ENCODE measurements around the gene ARHGEF1. TPM values are rescaled to one million over a fixed set of nuclear protein-coding genes. Genes with fewer than 3 reads are reported as not detected.

ARHGEF1 gene
- total RNA-seq, 1 donor from 2014 or later, result 28.3 TPM

- no peaks in the 10 kb centered on the region for H3K27me3 ChIP-seq (ENCODE audit: low read depth)
- no peak for DNase-seq
- intact Hi-C loops (cut with micrococcal nuclease), result no loop called here
- no peaks in the 10 kb centered on the region for H3K36me3 ChIP-seq
- TF ChIP-seq CTCF (IDR thresholded peaks at IDR 0.05; ENCODE audit: borderline replicate concordance), result no peak
- peak overlapping the region; percentile 96 for H3K27ac ChIP-seq (replicated peaks)
- peak overlapping the region; percentile 97 for H3K4me3 ChIP-seq
- H3K4me1 ChIP-seq, result peaks cover 59% of the 10 kb centered on the region
- no peaks in the 10 kb centered on the region for H3K9me3 ChIP-seq (replicated peaks)
Measured at GRCh38 chr19:41883463-41883820, 458 bp downstream of the ARHGEF1 start.

GRCh38 chr19:41883821-41884733, 1.1 kb downstream of the ARHGEF1 start:
- no peaks in the 10 kb centered on the region for H3K9me3 ChIP-seq (replicated peaks)
- no peaks in the 10 kb centered on the region for H3K27me3 ChIP-seq (ENCODE audit: low read depth)
- intact Hi-C loops (cut with micrococcal nuclease), result no loop called here
- peak; percentile 39 for TF ChIP-seq CTCF (IDR thresholded peaks at IDR 0.05; ENCODE audit: borderline replicate concordance)
- peak overlapping the region; percentile 97 for H3K4me3 ChIP-seq
- H3K36me3 ChIP-seq, result peaks cover 6% of the 10 kb centered on the region
- peak overlapping the region; percentile 96 for H3K27ac ChIP-seq (replicated peaks)
- peak; percentile 94 for DNase-seq
- peaks cover 59% of the 10 kb centered on the region for H3K4me1 ChIP-seq

DNA sequence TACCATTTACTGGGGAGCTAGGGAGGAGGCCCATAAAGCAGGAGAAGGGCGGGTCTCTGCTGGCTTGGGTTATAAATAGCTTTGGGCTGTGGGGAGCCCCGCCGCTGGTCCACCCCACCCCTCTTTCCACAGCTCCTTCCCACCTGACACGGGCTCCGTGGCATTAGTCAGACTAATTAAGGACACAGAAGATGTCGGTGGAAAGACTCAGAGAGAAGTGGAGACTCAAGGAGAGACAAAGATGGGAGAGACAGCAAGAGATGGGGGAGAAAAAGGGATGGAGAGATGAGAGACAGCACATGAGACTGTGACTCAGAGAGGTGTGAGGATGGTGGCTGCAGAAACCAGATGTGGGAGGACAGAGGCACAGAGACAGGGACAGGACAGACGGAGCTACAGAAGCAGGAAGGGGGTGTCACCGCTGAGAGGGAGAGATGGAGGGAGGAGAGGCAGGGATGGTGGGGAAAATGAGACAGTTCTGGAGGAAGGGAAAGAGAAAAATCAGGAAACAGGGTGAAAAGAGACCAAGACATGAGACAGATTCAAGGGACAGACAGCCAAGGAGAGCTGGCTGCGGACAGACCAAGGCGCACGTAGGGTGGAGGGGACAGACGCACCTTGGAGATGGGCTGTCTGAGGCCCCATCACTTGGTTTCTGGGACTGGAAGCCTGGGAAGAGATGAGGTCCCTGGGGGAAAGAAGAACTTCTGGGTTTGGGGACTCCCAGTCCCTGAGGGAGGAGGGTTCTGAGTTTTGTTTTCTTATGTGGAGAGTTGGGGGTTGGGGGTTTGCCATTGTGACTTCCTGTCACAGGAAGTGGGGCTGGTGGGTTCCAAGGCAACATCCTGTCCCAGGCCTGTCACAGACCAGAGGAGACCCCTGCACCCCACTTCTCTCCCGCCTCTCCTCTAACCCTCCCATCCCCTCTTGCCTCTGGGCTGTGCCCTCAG, 4.1 kb downstream of the ARHGEF1 start:
- no peak for DNase-seq
- no peaks in the 10 kb centered on the region for H3K27me3 ChIP-seq (ENCODE audit: low read depth)
- no peak overlapping the region for H3K4me3 ChIP-seq
- no peak overlapping the region for H3K27ac ChIP-seq (replicated peaks)
- peaks cover 28% of the 10 kb centered on the region for H3K36me3 ChIP-seq
- no peak for TF ChIP-seq CTCF (IDR thresholded peaks at IDR 0.05; ENCODE audit: borderline replicate concordance)
- intact Hi-C loops (cut with micrococcal nuclease), result no loop called here
- peaks cover 59% of the 10 kb centered on the region for H3K4me1 ChIP-seq
- no peaks in the 10 kb centered on the region for H3K9me3 ChIP-seq (replicated peaks)

- H3K4me3 ChIP-seq, result no peak overlapping the region
- no peak for TF ChIP-seq CTCF (IDR thresholded peaks at IDR 0.05; ENCODE audit: borderline replicate concordance)
- intact Hi-C loops (cut with micrococcal nuclease), result no loop called here
- H3K4me1 ChIP-seq, result peaks cover 51% of the 10 kb centered on the region
- H3K27ac ChIP-seq (replicated peaks), result no peak overlapping the region
- peaks cover 36% of the 10 kb centered on the region for H3K36me3 ChIP-seq
- DNase-seq, result no peak
- H3K27me3 ChIP-seq (ENCODE audit: low read depth), result no peaks in the 10 kb centered on the region
- H3K9me3 ChIP-seq (replicated peaks), result no peaks in the 10 kb centered on the region
Measured at GRCh38 chr19:41887711-41888382, 4.9 kb downstream of the ARHGEF1 start.

DNA sequence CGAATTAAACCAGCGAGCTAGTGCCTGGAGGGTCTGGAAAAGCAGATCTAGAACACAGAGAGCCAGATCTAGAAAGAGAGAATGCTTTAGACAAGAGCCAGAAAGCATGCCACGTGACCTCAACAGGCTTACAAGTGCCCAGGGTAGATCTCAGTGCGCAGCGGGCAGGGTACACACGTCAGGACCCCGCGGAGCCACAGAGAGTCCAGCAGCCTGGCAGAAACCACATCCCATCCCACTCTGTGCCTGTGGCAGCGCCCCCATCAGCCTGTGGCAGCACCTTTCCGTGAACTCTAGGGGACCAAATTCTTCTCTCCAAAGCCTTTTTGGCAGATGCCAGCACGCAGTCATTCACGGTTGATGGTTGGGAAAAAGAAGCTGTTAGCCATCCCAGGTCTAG, 5.9 kb downstream of the ARHGEF1 start:
- H3K36me3 ChIP-seq, result peaks cover 36% of the 10 kb centered on the region
- H3K27me3 ChIP-seq (ENCODE audit: low read depth), result no peaks in the 10 kb centered on the region
- no peak overlapping the region for H3K4me3 ChIP-seq
- intact Hi-C loops (cut with micrococcal nuclease), result no loop called here
- no peaks in the 10 kb centered on the region for H3K9me3 ChIP-seq (replicated peaks)
- peaks cover 41% of the 10 kb centered on the region for H3K4me1 ChIP-seq
- no peak for TF ChIP-seq CTCF (IDR thresholded peaks at IDR 0.05; ENCODE audit: borderline replicate concordance)
- no peak overlapping the region for H3K27ac ChIP-seq (replicated peaks)
- DNase-seq, result no peak
